Vagina (tissue), 2 donors: ENCODE results near the gene PIK3CG.

Experiments
- CTCF ChIP-seq, 3 experiments: fragments of 450-650 bp in 2 of 3; fragments of 200-600 bp in 1 of 3; sonication (generic) in 1 of 3; IDR thresholded peaks; one replicate each; pipeline ENCODE4 v1.5.1; 2017 to 2019; ENCODE audit warnings: antibody characterized with exemption in 3 of 3, mild to moderate bottlenecking in 2 of 3, moderate library complexity in 2 of 3
- POLR2A ChIP-seq, 2 donors: fragments of 450-650 bp; IDR thresholded peaks; one replicate each; pipeline ENCODE4 v1.6.1; 2017; ENCODE audit warnings: antibody characterized with exemption in 2 of 2, mild to moderate bottlenecking in 2 of 2, moderate library complexity in 2 of 2

- TF ChIP-seq CTCF (IDR thresholded peaks at IDR 0.05) (no peak), POLR2A (IDR thresholded peaks at IDR 0.05) (no peak)
These were observed at the start of gene PIK3CG for GRCh38 chr7:106865130-106866041.
